Measurements from ENCODE around the gene TRABD2B. TPM values are rescaled to one million over a fixed set of nuclear protein-coding genes. Genes with fewer than 3 reads are reported as not detected.

TRABD2B gene
- total and polyA plus RNA-seq, 2 of the 4 experiments (the other 2 are of a cell fraction), result not detected

DNA sequence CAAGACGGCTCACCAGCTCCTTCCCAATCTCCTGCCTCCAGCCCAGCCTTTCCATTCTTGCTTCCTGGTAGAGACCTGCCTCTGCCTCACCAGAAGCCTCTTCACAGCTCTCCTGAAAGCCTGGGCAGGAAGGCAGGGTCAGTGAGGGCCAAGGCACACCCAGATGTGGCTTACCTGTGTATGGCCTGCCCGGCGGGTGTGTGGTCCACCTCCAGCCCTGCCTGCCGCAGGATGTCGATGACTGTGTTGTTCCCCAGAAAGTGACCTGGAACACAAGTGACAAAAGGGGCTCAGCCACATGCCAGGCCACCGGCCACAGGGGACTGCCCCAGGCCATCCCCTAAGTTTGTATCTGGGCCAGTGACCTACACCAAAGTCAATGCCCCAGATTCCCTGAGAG, 218.9 kb downstream of the TRABD2B start:
- no peak overlapping the region for H3K4me2 ChIP-seq (ENCODE audit: low read depth, low read length)
- no peak overlapping the region for H2BK120ac ChIP-seq (ENCODE audit: low read depth, low read length)
- CTCF ChIA-PET, result no interaction called here
- no peaks in the 10 kb centered on the region for H3K4me1 ChIP-seq (ENCODE audit: control insufficient read depth, insufficient read depth, low read length)
- dilution Hi-C loops (cut with HindIII; ENCODE audit: low sequenced_read_pairs, unreplicated experiment), result no loop called here
- H3K56ac ChIP-seq (ENCODE audit: extremely low read depth, insufficient read depth, low read length), result no peak overlapping the region
- TF ChIP-seq CHD1 (IDR thresholded peaks at IDR 0.05; ENCODE audit: low read depth, low read length), result no peak
- TF ChIP-seq MAFK (IDR thresholded peaks at IDR 0.05; ENCODE audit: low read depth, low read length), result no peak
- no peak for TF ChIP-seq RCOR1 (IDR thresholded peaks at IDR 0.05; ENCODE audit: insufficient replicate concordance, low read length)
- no peak for TF ChIP-seq BHLHE40 (IDR thresholded peaks at IDR 0.05; ENCODE audit: low read depth, low read length)
- no peak for TF ChIP-seq ELK1 (IDR thresholded peaks at IDR 0.05; ENCODE audit: borderline replicate concordance, low read depth, low read length)
- TF ChIP-seq CTCF (conservative IDR thresholded peaks at IDR 0.05; ENCODE audit: low read depth, low read length), result no peak
- no peak for TF ChIP-seq MAZ (IDR thresholded peaks at IDR 0.05; ENCODE audit: borderline replicate concordance, low read depth, low read length)
- no peak for TF ChIP-seq CEBPB (IDR thresholded peaks at IDR 0.05; ENCODE audit: low read depth, low read length)
- TF ChIP-seq POLR2A (IDR thresholded peaks at IDR 0.05; ENCODE audit: low read depth, low read length), result no peak
- no peak for TF ChIP-seq FOS (IDR thresholded peaks at IDR 0.05; ENCODE audit: low read depth, low read length)
- no peak for TF ChIP-seq USF2 (IDR thresholded peaks at IDR 0.05; ENCODE audit: low read depth, low read length)
- no peak for TF ChIP-seq SMC3 (IDR thresholded peaks at IDR 0.05; ENCODE audit: low read depth, low read length)
- POLR2A ChIA-PET (ENCODE audit: unreplicated experiment), result no interaction called here
- no peak overlapping the region for H3K27ac ChIP-seq (ENCODE audit: insufficient read depth, low read length)
- H4K91ac ChIP-seq (ENCODE audit: insufficient read depth, low read depth, low read length), result no peak overlapping the region
- no peak overlapping the region for H3K9ac ChIP-seq (ENCODE audit: low read depth, low read length)
- H3K4me3 ChIP-seq (ENCODE audit: insufficient read depth, low read depth, low read length), result no peak overlapping the region
- no peak for DNase-seq
- H2BK15ac ChIP-seq (ENCODE audit: low read depth, low read length), result no peak overlapping the region
- no peaks in the 10 kb centered on the region for H3K9me3 ChIP-seq (ENCODE audit: control insufficient read depth, insufficient read depth, low read length)
- in situ Hi-C loops (cut with MboI; ENCODE audit: low sequenced_read_pairs), result no loop called here
- no peak overlapping the region for H2AK9ac ChIP-seq (replicated peaks; ENCODE audit: low read depth, low read length, poor library complexity)
- no peaks in the 10 kb centered on the region for H4K20me1 ChIP-seq (ENCODE audit: insufficient read depth, low read length)
- BruUV-seq (replicated peaks), result no TSS peak
- no peak overlapping the region for H2AK5ac ChIP-seq (ENCODE audit: low read depth, low read length)
- ATAC-seq (ENCODE audit: low read depth), result no peak
- no peak overlapping the region for H2BK5ac ChIP-seq (ENCODE audit: low read depth, low read length, poor library complexity, severe bottlenecking)
- WGBS, 2 experiments (ENCODE audit: extremely low coverage in 2 of 2, insufficient read length in 1 of 2), result 71% methylated on average over 5 of the region's 6 CpGs; no CpG with 5 or more reads in 1 of the 2 experiments
- no peak overlapping the region for H4K8ac ChIP-seq (ENCODE audit: low read depth in 2 of 2, low read length in 2 of 2)
- intact Hi-C loops (cut with micrococcal nuclease), result no loop called here
- H3K18ac ChIP-seq (ENCODE audit: low read depth, low read length), result no peak overlapping the region
- no peaks in the 10 kb centered on the region for H3K36me3 ChIP-seq (ENCODE audit: control insufficient read depth, insufficient read depth, low read length)
- H2AFZ ChIP-seq (replicated peaks; ENCODE audit: low read length, poor library complexity), result no peak overlapping the region
- H3K9me1 ChIP-seq (ENCODE audit: insufficient read depth, low read length), result no peaks in the 10 kb centered on the region
- no peaks in the 10 kb centered on the region for H3K79me1 ChIP-seq (ENCODE audit: low read depth in 1 of 2, low read length in 2 of 2)
- no peak overlapping the region for H3K23ac ChIP-seq (ENCODE audit: low read depth, low read length)
- H3K14ac ChIP-seq (replicated peaks; ENCODE audit: low read depth, low read length), result no peak overlapping the region
- no peaks in the 10 kb centered on the region for H3K27me3 ChIP-seq (ENCODE audit: control insufficient read depth, insufficient read depth, low read length)
- H3K4ac ChIP-seq (ENCODE audit: low read depth, low read length), result no peak overlapping the region
- no peak overlapping the region for H2BK20ac ChIP-seq (ENCODE audit: low read depth, low read length)
- no peak overlapping the region for H4K5ac ChIP-seq (ENCODE audit: low read depth, low read length)
